HEK293T (cell line): ENCODE results near the gene OTUD7B.

ENCODE experiments used
- ARNT ChIP-seq: fragments of 450-650 bp; IDR thresholded peaks from 2 replicates; pipeline ENCODE4 v1.6.1; 2017; ENCODE audit warnings: mild to moderate bottlenecking
- BHLHE40 ChIP-seq: fragments of 450-650 bp; IDR thresholded peaks from 2 replicates; pipeline ENCODE4 v1.6.1; 2016; ENCODE audit warnings: mild to moderate bottlenecking, moderate library complexity, borderline replicate concordance
- CTBP1 ChIP-seq: fragments of 450-650 bp; IDR thresholded peaks from 2 replicates; pipeline ENCODE4 v1.6.1; 2016; ENCODE audit warnings: borderline replicate concordance
- ELF4 ChIP-seq: fragments of 450-650 bp; IDR thresholded peaks from 2 replicates; pipeline ENCODE4 v1.6.1; 2017; ENCODE audit warnings: antibody characterized with exemption
- FOXA1 ChIP-seq: fragments of 450-650 bp; IDR thresholded peaks from 2 replicates; pipeline ENCODE4 v1.6.1; 2016; ENCODE audit warnings: mild to moderate bottlenecking
- FOXK2 ChIP-seq: fragments of 450-650 bp; IDR thresholded peaks from 2 replicates; pipeline ENCODE4 v1.6.1; 2016; ENCODE audit warnings: mild to moderate bottlenecking
- FOXM1 ChIP-seq: fragments of 450-650 bp; IDR thresholded peaks from 2 replicates; pipeline ENCODE4 v1.6.1; 2017; ENCODE audit warnings: mild to moderate bottlenecking, borderline replicate concordance
- HDGF ChIP-seq: fragments of 450-650 bp; IDR thresholded peaks from 2 replicates; pipeline ENCODE4 v1.6.1; 2017; ENCODE audit warnings: antibody characterized with exemption, borderline replicate concordance
- NFRKB ChIP-seq: fragments of 450-650 bp; IDR thresholded peaks from 2 replicates; pipeline ENCODE4 v1.6.1; 2016; ENCODE audit warnings: mild to moderate bottlenecking, moderate library complexity
- SP1 ChIP-seq: fragments of 450-650 bp; IDR thresholded peaks from 2 replicates; pipeline ENCODE4 v1.6.1; 2017
- TARDBP ChIP-seq: fragments of 450-650 bp; IDR thresholded peaks from 2 replicates; pipeline ENCODE4 v1.6.1; 2016
- TF ChIP-seq, protein P1 (sequence below): fragments of 450-650 bp; IDR thresholded peaks from 2 replicates; pipeline ENCODE4 v1.6.1; 2016

DNA sequence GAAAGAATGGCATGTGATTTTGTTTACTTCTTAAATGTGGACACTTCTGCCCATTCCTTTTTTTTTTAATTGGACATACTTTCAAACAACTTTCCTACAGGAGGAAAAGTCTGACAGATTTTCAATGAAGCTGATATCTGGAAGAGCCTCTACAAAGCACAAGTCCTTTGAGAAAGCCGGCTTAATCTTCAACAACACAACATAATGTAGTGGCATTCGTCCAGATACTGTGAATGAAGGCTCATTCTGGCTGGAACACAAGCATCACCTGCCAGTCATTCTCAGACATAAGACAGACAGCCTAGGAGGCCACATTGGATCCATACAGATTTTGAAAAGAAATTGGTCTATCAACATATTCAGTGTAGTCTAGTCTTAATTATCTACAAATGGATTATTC lies 4.9 kb downstream of the OTUD7B start:
- TF ChIP-seq FOXM1 (no peak), FOXA1 (no peak), CTBP1 (no peak), ARNT (no peak), NFRKB (no peak), HDGF (no peak), ELF4 (no peak), SP1 (no peak), FOXK2 (no peak), BHLHE40 (no peak), TARDBP (no peak)
- TF ChIP-seq, protein P1, sequence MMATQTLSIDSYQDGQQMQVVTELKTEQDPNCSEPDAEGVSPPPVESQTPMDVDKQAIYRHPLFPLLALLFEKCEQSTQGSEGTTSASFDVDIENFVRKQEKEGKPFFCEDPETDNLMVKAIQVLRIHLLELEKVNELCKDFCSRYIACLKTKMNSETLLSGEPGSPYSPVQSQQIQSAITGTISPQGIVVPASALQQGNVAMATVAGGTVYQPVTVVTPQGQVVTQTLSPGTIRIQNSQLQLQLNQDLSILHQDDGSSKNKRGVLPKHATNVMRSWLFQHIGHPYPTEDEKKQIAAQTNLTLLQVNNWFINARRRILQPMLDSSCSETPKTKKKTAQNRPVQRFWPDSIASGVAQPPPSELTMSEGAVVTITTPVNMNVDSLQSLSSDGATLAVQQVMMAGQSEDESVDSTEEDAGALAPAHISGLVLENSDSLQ = no peak
